GM10248 (cell line): Measurements from ENCODE around the gene PKN2.

Experiments
- CTCF ChIA-PET: fragments of 300-600 bp; sonication (Branson Sonifier 250); formaldehyde crosslinking; extraction: SDS; loops from one replicate; lab custom pipeline; 2021; ENCODE audit warnings: antibody characterized with exemption; lab: Yijun Ruan, JAX
- POLR2A ChIA-PET: fragments of 350-650 bp; sonication (Branson Sonifier 250); formaldehyde crosslinking; extraction: SDS; loops from one replicate; lab custom pipeline; 2020; ENCODE audit warnings: antibody characterized with exemption; lab: Yijun Ruan, JAX
- DNase-seq: peaks from one replicate; pipeline ENCODE4 v3.0.0; 2012; ENCODE audit errors: extremely low spot score
- CTCF ChIP-seq: IDR thresholded peaks from 2 replicates; pipeline ENCODE4 v1.5.1; 2012; ENCODE audit warnings: mild to moderate bottlenecking, low read depth; ENCODE audit errors: extremely low read depth, missing control alignments, control extremely low read depth

Gene PKN2

GRCh38 chr1:88783145-88783544 lies 99.1 kb downstream of the PKN2 start:
- ChIA-PET POLR2A (no interaction called here), CTCF (interaction anchor here (1.4 kb wide), 2 partner anchors 11 to 32 kb away, joined by 4 read pairs; no protein-coding TSS in a partner anchor)
- TF ChIP-seq CTCF = no peak
- no peak for DNase-seq

DNA sequence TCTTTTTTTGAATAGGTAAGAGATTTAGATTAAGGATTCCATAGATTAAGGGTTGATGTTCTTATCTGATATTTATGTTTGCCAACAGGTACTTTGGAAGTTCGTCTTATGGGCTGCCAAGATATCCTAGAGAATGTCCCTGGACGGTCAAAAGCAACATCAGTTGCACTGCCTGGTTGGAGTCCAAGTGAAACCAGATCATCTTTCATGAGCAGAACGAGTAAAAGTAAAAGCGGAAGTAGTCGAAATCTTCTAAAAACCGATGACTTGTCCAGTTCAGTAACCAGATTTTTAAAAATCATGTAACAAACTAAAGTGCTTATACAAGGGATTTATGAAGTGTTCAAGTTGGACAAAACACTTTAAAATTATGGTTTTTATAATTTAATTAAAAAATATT lies 100.5 kb downstream of the PKN2 start:
- no peak for DNase-seq
- no peak for TF ChIP-seq CTCF
- CTCF ChIA-PET = interaction anchor here (1.6 kb wide), 1 partner anchor 86 kb away, joined by 3 read pairs; no protein-coding TSS in a partner anchor
- POLR2A ChIA-PET = no interaction called here

GRCh38 chr1:88787023-88787903 lies 103.2 kb downstream of the PKN2 start:
- ChIA-PET POLR2A (no interaction called here), CTCF (interaction anchor here (1.0 to 1.9 kb wide), 4 partner anchors 9 to 19 kb away, joined by 3 to 6 read pairs (median 4); no protein-coding TSS in a partner anchor)
- DNase-seq = no peak
- TF ChIP-seq CTCF = no peak

GRCh38 chr1:88791192-88791591 lies 107.1 kb downstream of the PKN2 start:
- TF ChIP-seq CTCF = no peak
- POLR2A ChIA-PET = no interaction called here
- DNase-seq = no peak
- CTCF ChIA-PET = no interaction called here

DNA sequence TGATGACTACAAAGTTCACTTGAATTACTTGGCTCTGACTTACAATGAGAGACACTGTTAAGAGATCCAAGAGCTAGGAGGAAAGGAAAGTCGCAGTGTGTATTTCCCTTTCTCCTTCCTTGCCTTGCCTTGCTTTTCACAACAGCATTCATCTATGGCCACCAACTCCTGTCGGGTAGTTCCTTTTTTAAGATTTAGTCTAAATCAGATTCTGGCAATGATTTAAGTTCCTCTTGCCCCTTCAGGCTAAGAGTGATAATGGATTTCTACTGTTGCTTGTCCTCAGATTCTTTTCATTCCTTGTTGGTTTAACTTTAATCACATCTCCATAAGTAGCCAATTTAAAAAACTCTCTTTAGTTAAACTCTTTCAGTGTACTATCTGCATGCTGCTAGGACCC lies 115.4 kb downstream of the PKN2 start:
- DNase-seq = no peak
- TF ChIP-seq CTCF = no peak
- POLR2A ChIA-PET = no interaction called here
- CTCF ChIA-PET = no interaction called here

GRCh38 chr1:88800382-88801051 lies 116.4 kb downstream of the PKN2 start:
- ChIA-PET CTCF (no interaction called here), POLR2A (no interaction called here)
- TF ChIP-seq CTCF = no peak
- DNase-seq = no peak
